Measurements from ENCODE around the gene ELAVL4.

Gene ELAVL4

DNA sequence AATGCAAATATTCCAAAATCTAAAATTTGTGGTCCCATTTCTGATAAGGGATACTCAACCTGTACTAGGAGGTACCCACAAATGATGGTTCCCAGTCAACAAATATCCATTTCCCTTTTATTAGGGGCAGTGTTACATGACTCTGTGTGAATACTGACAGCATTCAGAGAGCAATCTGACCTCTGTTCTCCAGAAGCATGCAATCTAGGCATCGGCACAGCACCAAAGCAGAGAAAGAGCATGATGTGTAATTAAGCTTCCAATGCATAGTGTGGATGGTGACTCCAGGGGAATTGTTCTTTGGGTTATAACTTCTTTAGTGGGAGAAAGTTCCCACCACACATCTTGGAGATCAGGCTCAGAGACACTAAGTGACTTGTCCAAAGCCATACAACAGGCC, 71.6 kb downstream of the ELAVL4 start:
- DNase-seq (ENCODE audit: low read depth): no peak
- H3K4me3 ChIP-seq (ENCODE audit: control insufficient read depth, low read depth, low read length): no peak overlapping the region
- TF ChIP-seq, protein P1, sequence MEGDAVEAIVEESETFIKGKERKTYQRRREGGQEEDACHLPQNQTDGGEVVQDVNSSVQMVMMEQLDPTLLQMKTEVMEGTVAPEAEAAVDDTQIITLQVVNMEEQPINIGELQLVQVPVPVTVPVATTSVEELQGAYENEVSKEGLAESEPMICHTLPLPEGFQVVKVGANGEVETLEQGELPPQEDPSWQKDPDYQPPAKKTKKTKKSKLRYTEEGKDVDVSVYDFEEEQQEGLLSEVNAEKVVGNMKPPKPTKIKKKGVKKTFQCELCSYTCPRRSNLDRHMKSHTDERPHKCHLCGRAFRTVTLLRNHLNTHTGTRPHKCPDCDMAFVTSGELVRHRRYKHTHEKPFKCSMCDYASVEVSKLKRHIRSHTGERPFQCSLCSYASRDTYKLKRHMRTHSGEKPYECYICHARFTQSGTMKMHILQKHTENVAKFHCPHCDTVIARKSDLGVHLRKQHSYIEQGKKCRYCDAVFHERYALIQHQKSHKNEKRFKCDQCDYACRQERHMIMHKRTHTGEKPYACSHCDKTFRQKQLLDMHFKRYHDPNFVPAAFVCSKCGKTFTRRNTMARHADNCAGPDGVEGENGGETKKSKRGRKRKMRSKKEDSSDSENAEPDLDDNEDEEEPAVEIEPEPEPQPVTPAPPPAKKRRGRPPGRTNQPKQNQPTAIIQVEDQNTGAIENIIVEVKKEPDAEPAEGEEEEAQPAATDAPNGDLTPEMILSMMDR (IDR thresholded peaks at IDR 0.05; ENCODE audit: control insufficient read depth, insufficient read depth, low read depth, low read length, missing control alignments): no peak

DNA sequence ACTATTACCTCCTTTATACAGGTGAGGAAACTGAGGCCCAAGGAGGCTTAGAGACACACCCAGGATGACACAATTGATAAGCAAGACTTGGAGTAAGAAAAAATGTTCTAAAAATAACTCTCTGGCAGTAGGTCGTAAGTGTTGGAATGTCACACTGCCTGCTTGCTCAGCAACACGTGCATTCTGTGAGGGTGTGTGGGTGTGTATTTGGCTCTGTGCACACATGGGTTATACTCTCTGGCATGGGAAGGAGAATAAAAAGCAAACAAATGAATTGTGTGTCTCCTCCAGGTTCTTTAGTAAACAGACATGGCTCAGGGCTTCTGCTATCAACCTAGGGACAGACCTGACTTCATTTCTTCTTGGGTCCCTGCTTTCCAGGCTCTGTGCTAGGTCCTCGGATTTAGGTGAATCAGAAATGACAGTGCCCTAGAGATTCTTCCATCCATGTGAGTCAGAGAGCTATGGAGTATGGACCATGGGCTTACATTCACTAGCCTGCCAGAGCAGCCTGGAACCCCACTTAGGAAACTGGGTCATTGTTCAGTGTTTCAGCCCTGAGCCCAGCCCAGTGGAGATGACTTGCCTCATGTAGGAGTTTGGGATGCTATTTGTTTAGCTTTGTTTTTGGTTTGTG, 72.4 kb downstream of the ELAVL4 start:
- DNase-seq (ENCODE audit: low read depth): no peak
- TF ChIP-seq, protein P1 (IDR thresholded peaks at IDR 0.05; ENCODE audit: control insufficient read depth, insufficient read depth, low read depth, low read length, missing control alignments): no peak
- H3K4me3 ChIP-seq (ENCODE audit: control insufficient read depth, low read depth, low read length): no peak overlapping the region

DNA sequence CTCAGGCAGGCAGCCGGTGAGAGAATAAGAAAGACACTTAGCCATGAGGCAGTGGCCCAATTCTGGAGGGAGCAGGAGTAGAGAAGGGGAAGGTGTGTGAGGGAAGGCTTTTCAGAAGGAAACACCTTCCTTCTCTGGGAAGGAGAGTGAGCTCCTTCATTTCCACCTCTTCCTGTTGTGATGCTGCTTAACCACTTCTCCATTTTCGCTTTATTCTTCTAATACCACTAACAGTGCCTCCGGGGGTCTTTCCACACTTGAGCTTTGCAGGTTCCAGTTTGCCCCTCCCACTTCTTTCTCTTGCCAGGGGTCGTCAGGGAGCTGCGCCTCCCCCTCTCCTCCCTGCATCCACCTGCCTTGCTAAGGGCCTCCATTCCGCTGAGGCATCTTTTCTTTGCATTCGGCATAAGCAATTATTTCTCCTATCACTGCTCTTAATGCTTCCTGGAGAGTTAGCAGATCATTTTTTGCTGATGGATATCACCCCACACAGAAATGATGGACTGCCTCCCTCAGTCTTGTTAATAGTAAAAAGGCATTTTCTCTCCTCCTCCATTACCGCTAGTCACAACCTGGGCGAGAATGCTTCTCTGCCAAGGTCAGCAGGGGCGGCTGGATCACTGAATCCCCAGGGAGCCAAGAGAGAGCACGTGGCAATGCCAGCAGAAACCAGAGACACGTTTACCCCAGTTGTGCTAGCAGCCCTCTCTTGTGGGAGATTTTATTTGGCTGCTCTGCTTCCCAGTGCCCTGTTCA, 74.8 kb downstream of the ELAVL4 start:
- DNase-seq (ENCODE audit: low read depth): no peak
- H3K4me3 ChIP-seq (ENCODE audit: control insufficient read depth, low read depth, low read length): no peak overlapping the region
- TF ChIP-seq, protein P1 (IDR thresholded peaks at IDR 0.05; ENCODE audit: control insufficient read depth, insufficient read depth, low read depth, low read length, missing control alignments): no peak

DNA sequence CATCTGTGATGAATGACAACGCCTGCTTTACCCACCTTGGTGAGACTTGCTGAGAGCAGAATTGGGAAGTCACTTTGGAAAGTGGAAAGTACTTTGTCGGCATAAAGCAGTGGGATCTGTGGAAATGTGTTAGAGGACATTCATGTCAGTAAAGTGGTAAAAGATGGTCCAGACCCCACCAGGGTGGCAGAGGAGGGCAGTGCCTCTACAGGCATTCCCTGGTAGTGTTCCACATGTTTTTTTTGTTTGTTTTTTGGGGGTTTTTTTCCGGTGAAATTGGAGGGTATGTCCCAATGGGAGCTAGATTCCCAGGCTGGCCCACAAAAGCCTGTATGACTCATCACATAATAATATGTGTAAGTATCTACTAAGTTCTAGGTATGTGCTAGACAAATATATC, 80.6 kb downstream of the ELAVL4 start:
- TF ChIP-seq, protein P1 (IDR thresholded peaks at IDR 0.05; ENCODE audit: control insufficient read depth, insufficient read depth, low read depth, low read length, missing control alignments): no peak

DNA sequence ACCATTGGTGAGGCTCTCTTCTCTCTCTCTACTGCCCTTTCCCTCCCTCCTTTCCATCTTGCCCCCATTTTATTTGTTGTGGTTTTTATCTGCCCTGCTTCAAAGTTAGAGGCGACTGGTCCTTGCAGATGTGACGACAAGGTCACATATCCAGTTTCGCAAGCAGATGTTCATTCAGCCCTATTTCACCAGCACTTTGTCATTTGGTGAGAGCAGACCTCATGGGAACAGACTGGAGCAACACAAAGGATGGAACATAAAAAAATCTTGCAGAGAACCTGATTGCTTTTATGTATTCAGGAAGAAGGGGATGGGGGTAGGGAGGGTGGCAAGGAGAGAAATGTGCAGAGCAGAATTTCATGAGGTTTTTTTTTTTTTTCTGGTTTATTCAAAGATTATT, 84.3 kb downstream of the ELAVL4 start:
- no peak for DNase-seq (ENCODE audit: low read depth)
- no peak overlapping the region for H3K4me3 ChIP-seq (ENCODE audit: control insufficient read depth, low read depth, low read length)
- TF ChIP-seq, protein P1 (IDR thresholded peaks at IDR 0.05; ENCODE audit: control insufficient read depth, insufficient read depth, low read depth, low read length, missing control alignments): no peak

More for the DNA sequence above, 80.6 kb downstream of the ELAVL4 start:
- no peak overlapping the region for H3K4me3 ChIP-seq (ENCODE audit: control insufficient read depth, low read depth, low read length)
- DNase-seq (ENCODE audit: low read depth): no peak

DNA sequence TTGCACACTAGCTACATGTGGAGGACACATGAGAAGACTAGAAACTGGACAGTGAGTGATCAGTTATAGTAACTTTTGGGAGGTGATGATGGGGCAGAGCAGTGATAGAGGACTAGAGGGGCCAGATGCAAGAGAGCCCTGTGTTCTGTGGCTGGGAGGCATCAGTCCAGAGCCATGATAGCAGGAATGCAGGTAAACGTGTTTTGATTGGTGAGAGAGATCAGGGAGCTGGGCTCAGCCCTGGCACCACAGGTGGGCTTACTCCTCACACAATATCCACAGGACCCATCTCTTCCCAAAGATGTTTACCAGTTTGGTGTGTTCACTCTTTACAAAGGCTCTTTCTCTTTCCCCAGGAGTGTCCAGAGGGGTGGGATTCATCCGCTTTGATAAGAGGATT, 86.5 kb downstream of the ELAVL4 start:
- TF ChIP-seq, protein P1 (IDR thresholded peaks at IDR 0.05; ENCODE audit: control insufficient read depth, insufficient read depth, low read depth, low read length, missing control alignments): no peak

More for the DNA sequence above, 86.5 kb downstream of the ELAVL4 start:
- DNase-seq (ENCODE audit: low read depth): no peak
- H3K4me3 ChIP-seq (ENCODE audit: control insufficient read depth, low read depth, low read length): no peak overlapping the region

All from AG09309 (cell line).